ENCODE results near the gene MTA2.
A peak's percentile ranks its signal among the peaks of the same experiment; 100 is the strongest.
"Not testable (repeated sequence)": the region's sequence is repeated elsewhere in the genome, so short reads cannot be mapped to it uniquely, and the experiment has no call there.

The MTA2 gene

DNA sequence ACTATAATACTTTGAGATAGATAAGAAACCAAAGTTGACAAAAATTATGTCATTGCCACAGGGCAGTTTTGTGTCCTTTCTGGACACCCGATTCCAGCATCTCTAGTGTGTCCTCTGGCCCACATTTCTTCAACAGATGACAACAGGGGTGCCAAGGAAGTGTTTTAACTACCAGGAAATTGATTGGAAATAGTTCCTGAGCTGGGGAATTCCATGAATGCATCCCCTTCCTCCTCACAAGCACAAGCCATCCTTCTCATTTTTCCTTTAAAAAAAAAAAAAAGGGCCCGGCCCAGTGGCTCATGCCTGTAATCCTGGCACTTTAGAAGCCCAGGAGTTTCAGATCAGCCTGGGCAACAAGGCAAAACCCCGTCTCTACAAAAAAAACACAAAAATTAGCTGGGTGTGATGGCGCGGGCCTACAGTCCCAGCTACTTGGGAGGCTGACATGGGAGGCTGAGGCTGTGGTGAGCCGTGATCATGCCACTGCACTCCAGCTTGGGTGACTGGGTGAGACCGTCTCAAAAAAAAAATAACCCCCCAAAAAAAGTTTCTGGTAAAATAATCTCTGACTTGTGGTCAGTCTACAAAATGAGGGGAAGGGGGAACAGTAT is 20.9 kb upstream of the MTA2 start:
- Mint-ChIP-seq H3K4me3 (peak overlapping the region; percentile 80), H3K27ac (peak overlapping the region; percentile 97), H3K9me3 (no peaks in the 10 kb centered on the region), H3K36me3 (peaks cover 44% of the 10 kb centered on the region), H3K4me1 (peaks cover 30% of the 10 kb centered on the region), H3K27me3 (peaks cover 3% of the 10 kb centered on the region)
- CTCF ChIA-PET = interaction anchor here (0.6 to 1.5 kb wide), 4 partner anchors 31 to 72 kb away, joined by 3 to 4 read pairs (median 3); partner anchors contain the start of genes C11orf98, CSKMT and TUT1
- DNase-seq = no peak

GRCh38 chr11:62621567-62622470 is 20.2 kb upstream of the MTA2 start, which contains the start of gene B3GAT3:
Gene B3GAT3 (minus strand): TSS chr11:62621986. CDS start chr11:62621947, 39 bp downstream.
- peaks cover 43% of the 10 kb centered on the region for H3K36me3 Mint-ChIP-seq

GRCh38 chr11:62621027-62621566 is 19.4 kb upstream of the MTA2 start:
- DNase-seq = no peak
- Mint-ChIP-seq H3K4me3 (peak overlapping the region; percentile 90), H3K36me3 (peaks cover 41% of the 10 kb centered on the region), H3K4me1 (peaks cover 36% of the 10 kb centered on the region), H3K27ac (peak overlapping the region; percentile 97), H3K27me3 (peaks cover 3% of the 10 kb centered on the region), H3K9me3 (no peaks in the 10 kb centered on the region)
- CTCF ChIA-PET = interaction anchor here (0.6 to 3.5 kb wide), 7 partner anchors 9 to 196 kb away, joined by 3 to 10 read pairs (median 3); partner anchors contain the start of genes C11orf98, CSKMT and MTA2

More at GRCh38 chr11:62621567-62622470, 20.2 kb upstream of the MTA2 start, which contains the start of gene B3GAT3:
- Mint-ChIP-seq H3K4me1 (peaks cover 31% of the 10 kb centered on the region), H3K27me3 (peaks cover 3% of the 10 kb centered on the region), H3K4me3 (peak within 1 kb of the TSS; percentile 90), H3K9me3 (no peaks in the 10 kb centered on the region), H3K27ac (peak within 1 kb of the TSS; percentile 97)
- DNase-seq = peak; percentile 98
- CTCF ChIA-PET = interaction anchor here (0.7 to 3.5 kb wide), 6 partner anchors 10 to 73 kb away, joined by 3 to 10 read pairs (median 4); partner anchors contain the start of genes C11orf98, CSKMT and MTA2

DNA sequence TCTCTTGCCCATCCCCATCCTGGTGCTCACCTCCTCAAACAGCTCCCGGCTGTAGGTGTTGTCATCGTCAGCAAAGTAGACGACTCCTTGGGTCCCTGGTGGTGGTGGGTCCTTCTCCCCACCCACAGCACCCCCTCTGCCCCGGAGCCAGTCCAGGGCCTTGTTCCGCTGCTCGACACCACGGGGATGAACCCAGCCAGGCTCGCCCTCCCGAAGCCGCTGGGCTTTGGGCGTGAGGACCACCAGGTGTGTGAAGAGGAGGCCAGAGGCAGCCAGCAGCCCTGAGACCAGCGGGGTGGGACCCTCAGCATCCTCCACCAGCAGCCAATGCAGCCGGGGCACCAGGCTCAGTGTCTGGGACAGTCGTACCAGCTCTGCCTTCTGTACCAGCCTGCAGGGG is 15.3 kb upstream of the MTA2 start:
- H3K4me3 Mint-ChIP-seq, CTCF ChIA-PET, H3K27me3 Mint-ChIP-seq, DNase-seq, H3K9me3 Mint-ChIP-seq, H3K27ac Mint-ChIP-seq: not testable (repeated sequence)
- peaks cover 36% of the 10 kb centered on the region for H3K36me3 Mint-ChIP-seq
- H3K4me1 Mint-ChIP-seq = peaks cover 54% of the 10 kb centered on the region

DNA sequence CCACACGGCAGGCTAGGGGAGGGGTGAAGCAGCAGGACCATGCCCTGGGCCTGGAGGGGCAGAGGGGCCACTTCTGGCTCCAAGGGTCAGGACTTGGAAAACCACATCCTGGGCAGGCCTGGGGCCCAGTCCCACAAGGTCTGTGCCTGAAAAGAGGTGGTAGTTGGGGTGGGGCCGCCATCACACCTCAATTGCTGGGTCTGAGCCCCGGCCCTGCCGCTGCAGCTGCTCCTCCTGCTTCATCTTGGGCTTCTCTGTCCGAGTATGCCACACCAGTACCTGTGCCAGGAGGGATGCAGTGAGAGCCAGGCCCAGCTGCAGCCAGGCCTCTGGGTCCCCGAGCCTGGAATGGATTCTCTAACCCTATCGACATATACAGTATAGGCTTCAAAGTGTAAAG is 13.9 kb upstream of the MTA2 start:
- H3K27ac Mint-ChIP-seq = no peak overlapping the region
- peaks cover 57% of the 10 kb centered on the region for H3K4me1 Mint-ChIP-seq
- H3K36me3 Mint-ChIP-seq = peaks cover 33% of the 10 kb centered on the region
- CTCF ChIA-PET = no interaction called here
- H3K4me3 Mint-ChIP-seq = no peak overlapping the region
- no peaks in the 10 kb centered on the region for H3K9me3 Mint-ChIP-seq
- H3K27me3 Mint-ChIP-seq = no peaks in the 10 kb centered on the region
- no peak for DNase-seq

- DNase-seq = peak; percentile 33
- no peaks in the 10 kb centered on the region for H3K27me3 Mint-ChIP-seq
- H3K27ac Mint-ChIP-seq = peak overlapping the region; percentile 88
- H3K9me3 Mint-ChIP-seq = no peaks in the 10 kb centered on the region
- H3K4me3 Mint-ChIP-seq = no peak overlapping the region
- peaks cover 57% of the 10 kb centered on the region for H3K4me1 Mint-ChIP-seq
- H3K36me3 Mint-ChIP-seq = peaks cover 39% of the 10 kb centered on the region
- CTCF ChIA-PET = interaction anchor here (1.6 to 5.4 kb wide), 2 partner anchors 21 to 189 kb away, joined by 5 to 44 read pairs; partner anchors contain the start of gene TUT1
Measured at GRCh38 chr11:62614275-62614674, 12.6 kb upstream of the MTA2 start.

- H3K36me3 Mint-ChIP-seq = peaks cover 39% of the 10 kb centered on the region
- peak overlapping the region; percentile 87 for H3K27ac Mint-ChIP-seq
- CTCF ChIA-PET = interaction anchor here (1.5 to 5.4 kb wide), 3 partner anchors 20 to 189 kb away, joined by 4 to 44 read pairs (median 5); partner anchors contain the start of gene TUT1
Measured at GRCh38 chr11:62613291-62613778, 11.7 kb upstream of the MTA2 start.

DNA sequence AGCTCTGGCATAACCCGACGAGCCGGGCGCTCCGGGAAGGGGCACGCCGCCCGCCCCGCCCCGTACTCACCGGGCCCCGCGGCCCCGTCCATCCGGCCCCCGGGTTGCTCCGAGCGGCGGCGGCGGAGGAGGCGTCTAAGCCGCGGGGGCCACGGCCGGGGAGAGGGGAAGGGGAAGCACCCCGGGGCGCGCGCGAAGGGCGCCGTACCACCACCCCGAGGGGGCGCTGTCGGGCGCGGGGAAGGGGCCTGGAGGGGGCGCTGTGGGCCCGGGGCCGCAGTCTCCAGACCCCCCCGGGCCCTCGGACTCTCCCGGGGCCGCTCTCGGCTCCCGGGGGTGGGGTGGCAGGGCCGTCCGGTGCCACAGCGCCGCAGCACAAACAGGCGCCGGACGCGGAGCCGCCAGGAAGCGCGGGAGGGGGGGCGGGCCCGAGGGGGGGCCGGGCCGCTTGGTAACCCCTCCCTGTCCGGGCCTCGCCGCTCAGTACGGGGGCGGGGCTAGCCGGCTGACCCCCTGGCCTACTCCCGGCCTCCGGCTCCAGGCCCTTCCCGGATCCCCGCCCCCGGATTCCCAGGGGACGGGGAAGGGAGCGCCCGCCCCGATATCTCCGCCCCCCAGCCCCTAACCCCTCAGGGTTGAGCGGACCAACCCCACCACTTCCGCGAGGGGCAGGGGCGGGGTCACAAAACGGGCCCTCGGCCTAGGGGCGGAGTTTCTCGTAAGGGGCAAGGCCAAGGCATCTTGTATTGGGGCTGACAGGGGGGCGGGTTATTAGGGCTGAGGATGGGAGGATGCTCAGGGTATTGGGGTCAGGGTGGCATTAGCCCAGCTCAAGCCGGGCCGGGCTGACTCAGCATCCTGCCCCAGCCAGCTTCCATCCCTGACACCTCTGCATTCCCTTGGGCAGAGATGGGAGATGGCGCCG is 11.0 kb upstream of the MTA2 start, which contains the start of the genes EML3 and ROM1:
TSS of gene EML3 (minus strand) at position 410 of the 925 bp plus-strand sequence. CDS start at position 92, 318 bp downstream.
TSS of gene ROM1 (plus strand) at position 892 of the 925 bp plus-strand sequence. CDS start at position 917, 25 bp downstream.
- H3K4me1 Mint-ChIP-seq = peaks cover 67% of the 10 kb centered on the region
- no peaks in the 10 kb centered on the region for H3K27me3 Mint-ChIP-seq
- peak within 1 kb of the TSS; percentile 95 for H3K27ac Mint-ChIP-seq
- H3K36me3 Mint-ChIP-seq = peaks cover 45% of the 10 kb centered on the region
- no peaks in the 10 kb centered on the region for H3K9me3 Mint-ChIP-seq
- CTCF ChIA-PET = interaction anchor here (0.9 to 5.4 kb wide), 11 partner anchors 9 to 188 kb away, joined by 3 to 44 read pairs (median 5); partner anchors contain the start of genes B3GAT3, C11orf98, CSKMT and MTA2
- DNase-seq = peak; percentile 93
- H3K4me3 Mint-ChIP-seq = peak within 1 kb of the TSS; percentile 91

More at GRCh38 chr11:62613291-62613778, 11.7 kb upstream of the MTA2 start:
- no peak for DNase-seq
- H3K9me3 Mint-ChIP-seq = no peaks in the 10 kb centered on the region
- peaks cover 61% of the 10 kb centered on the region for H3K4me1 Mint-ChIP-seq
- no peaks in the 10 kb centered on the region for H3K27me3 Mint-ChIP-seq
- peak overlapping the region; percentile 56 for H3K4me3 Mint-ChIP-seq

DNA sequence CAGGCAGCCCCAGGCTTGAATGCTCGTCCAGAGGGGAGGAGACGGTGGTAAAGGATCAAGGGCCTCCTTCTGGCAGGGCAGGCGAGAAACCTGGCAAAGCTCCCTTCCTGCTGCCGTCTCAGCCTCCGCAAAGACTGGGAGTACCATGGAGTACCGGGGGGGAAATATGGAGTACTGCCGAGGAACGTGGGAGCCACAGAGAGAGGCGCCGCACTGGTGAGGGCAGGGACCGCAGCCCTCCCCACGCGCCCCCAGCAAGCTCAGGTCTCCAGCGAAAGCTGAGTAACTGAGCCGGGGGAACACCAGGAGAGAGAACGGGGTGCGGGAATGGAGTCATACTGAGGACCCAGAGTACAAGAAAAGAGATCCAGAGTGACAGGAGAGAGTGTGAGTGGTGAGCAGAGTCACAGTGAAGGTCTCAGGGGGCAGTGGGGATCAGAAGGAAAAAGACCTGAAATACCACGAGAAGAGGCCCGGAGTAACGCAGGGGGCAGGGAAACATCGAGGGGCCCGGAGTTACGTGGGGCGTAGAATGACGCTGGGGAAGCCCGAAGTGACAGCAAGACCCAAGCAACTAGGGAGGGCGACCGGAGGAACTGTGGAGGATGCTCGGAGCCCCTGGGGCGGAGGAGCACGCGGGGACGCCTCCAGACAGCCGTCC is 10.2 kb upstream of the MTA2 start:
- no peaks in the 10 kb centered on the region for H3K27me3 Mint-ChIP-seq
- H3K4me1 Mint-ChIP-seq = peaks cover 67% of the 10 kb centered on the region
- peaks cover 47% of the 10 kb centered on the region for H3K36me3 Mint-ChIP-seq
- H3K9me3 Mint-ChIP-seq = no peaks in the 10 kb centered on the region
- peak; percentile 48 for DNase-seq
- CTCF ChIA-PET = interaction anchor here (0.9 to 5.4 kb wide), 10 partner anchors 9 to 82 kb away, joined by 3 to 44 read pairs (median 5); partner anchors contain the start of genes B3GAT3, C11orf98, CSKMT and MTA2
- H3K4me3 Mint-ChIP-seq = peak overlapping the region; percentile 91
- peak overlapping the region; percentile 95 for H3K27ac Mint-ChIP-seq

- Mint-ChIP-seq H3K27me3 (no peaks in the 10 kb centered on the region), H3K4me3 (peak overlapping the region; percentile 91), H3K9me3 (no peaks in the 10 kb centered on the region), H3K36me3 (peaks cover 45% of the 10 kb centered on the region), H3K27ac (peak overlapping the region; percentile 95), H3K4me1 (peaks cover 65% of the 10 kb centered on the region)
- DNase-seq = no peak
- CTCF ChIA-PET = interaction anchor here (0.9 to 5.4 kb wide), 11 partner anchors 9 to 83 kb away, joined by 3 to 44 read pairs (median 5); partner anchors contain the start of genes B3GAT3, C11orf98, CSKMT and MTA2
Measured at GRCh38 chr11:62610814-62611704, 9.4 kb upstream of the MTA2 start.

- peaks cover 49% of the 10 kb centered on the region for H3K36me3 Mint-ChIP-seq
- CTCF ChIA-PET = interaction anchor here (1.0 to 5.4 kb wide), 7 partner anchors 9 to 84 kb away, joined by 3 to 44 read pairs (median 6); partner anchors contain the start of genes C11orf98, CSKMT, MTA2 and TUT1
- no peaks in the 10 kb centered on the region for H3K27me3 Mint-ChIP-seq
- peaks cover 65% of the 10 kb centered on the region for H3K4me1 Mint-ChIP-seq
- H3K9me3 Mint-ChIP-seq = no peaks in the 10 kb centered on the region
- DNase-seq = no peak
- H3K27ac Mint-ChIP-seq = peak overlapping the region; percentile 80
- H3K4me3 Mint-ChIP-seq = peak overlapping the region; percentile 91
Measured at GRCh38 chr11:62610403-62610802, 8.7 kb upstream of the MTA2 start.

All from activated naive CD4-positive, alpha-beta T cell treated with anti-CD3 and anti-CD28 coated beads, Interleukin-2, amount 10 ng/mL, durations not matched to agents 7 days and 5 days (primary cell).